ENCODE measurements around the gene CRYBG3.

The CRYBG3 gene

DNA sequence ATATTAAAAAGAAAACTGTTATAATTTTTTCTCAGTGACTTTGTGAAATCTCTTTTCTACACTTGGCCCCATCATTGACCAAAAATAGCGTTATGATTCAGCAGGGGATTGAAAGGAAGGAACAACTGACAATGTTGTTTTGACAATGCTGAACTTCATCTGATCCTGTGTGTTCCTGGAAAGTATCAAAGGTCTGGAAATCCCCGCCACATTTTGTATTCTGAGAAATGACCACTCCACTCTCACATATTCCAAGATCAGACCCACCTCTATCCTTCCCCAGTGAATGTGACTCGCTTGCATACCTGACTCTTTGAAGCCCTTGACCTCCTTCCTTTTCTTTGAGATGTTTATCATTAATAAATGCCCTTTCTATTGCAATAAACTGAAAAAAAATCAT is 160.1 kb downstream of the CRYBG3 start:
- DNase-seq: no peak

DNA sequence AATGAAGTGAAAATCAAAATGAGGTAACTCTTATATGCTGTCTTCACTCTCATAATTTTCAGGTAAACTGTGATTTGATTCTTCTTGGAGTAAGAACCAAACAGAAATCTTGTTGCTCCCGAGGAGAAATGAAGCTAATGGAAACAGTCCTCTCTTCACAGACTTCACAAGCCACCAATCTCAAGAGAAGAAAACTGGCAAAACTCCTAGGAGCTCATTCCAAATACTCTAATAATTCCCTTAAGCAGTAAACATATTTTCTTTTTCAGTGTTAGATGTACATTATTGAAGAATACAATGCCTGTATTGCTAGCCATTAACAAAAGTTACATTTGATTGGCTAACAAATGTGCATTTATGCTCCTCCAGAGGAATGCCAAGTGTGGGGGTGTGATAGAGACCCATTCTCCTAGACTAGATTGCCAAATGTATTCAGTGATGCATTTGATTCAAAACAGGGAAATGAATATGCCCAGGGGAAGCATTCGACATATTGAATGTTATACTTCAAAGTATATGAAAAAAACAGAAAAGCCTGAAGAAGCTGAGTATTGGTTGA is 162.2 kb downstream of the CRYBG3 start:
- no peak for DNase-seq

DNA sequence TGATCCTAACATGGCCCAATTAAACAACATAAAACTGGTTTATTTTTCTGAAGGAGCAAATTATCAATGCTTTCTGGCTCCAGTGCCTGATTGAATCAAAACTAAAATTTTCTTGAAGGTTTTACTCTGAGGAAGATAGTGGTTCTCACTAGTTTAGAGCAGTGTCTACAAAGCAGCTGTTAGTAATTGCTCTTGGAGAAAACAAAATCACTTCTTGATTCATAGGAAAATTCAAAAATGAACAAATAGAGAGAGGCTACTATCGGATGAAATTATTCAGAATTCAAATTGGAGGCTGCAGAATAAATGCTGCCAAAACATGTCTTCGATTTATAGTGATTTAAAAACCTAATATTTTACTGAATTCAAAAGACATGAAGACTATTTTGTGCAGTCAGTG is 165.5 kb downstream of the CRYBG3 start:
- DNase-seq: no peak

DNA sequence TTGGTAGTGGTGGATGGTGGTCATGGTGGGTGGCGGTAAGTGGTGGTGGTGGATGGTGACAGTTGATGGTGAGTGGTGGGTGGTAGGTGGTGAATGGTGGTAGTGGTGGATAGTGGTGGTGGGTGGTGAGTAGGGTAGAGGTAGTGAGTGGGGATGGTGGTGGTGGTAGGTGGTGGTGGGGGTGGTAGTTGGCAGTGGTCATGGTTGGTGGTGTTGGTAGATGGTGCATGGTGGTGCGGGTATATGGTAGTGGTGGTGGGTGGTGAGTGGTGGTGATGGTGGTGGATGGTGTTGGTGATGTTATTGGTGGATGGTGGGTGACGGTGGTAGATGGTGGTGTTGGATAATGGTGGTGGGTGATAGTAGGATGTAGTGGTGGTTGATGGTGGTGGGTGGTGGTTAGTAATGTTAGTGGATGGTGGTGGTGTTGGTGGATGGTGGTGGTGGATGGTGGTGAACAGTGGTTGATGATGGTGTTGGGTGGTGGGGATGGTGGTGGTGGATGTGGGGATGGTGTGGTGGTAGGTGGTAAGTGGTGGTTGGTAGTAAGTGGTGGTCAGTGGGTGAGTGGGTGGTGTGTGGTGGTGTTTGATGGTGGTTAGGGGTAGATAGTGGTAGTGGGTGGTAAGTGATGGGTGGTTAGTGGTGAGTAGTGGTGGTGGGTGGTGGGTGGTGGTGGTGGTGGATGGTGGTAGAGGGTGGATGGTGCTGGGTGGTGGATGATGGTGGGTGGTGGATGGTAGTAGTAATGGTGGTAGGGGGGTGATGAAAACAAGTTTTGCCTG is 167.2 kb downstream of the CRYBG3 start:
- DNase-seq: no peak

DNA sequence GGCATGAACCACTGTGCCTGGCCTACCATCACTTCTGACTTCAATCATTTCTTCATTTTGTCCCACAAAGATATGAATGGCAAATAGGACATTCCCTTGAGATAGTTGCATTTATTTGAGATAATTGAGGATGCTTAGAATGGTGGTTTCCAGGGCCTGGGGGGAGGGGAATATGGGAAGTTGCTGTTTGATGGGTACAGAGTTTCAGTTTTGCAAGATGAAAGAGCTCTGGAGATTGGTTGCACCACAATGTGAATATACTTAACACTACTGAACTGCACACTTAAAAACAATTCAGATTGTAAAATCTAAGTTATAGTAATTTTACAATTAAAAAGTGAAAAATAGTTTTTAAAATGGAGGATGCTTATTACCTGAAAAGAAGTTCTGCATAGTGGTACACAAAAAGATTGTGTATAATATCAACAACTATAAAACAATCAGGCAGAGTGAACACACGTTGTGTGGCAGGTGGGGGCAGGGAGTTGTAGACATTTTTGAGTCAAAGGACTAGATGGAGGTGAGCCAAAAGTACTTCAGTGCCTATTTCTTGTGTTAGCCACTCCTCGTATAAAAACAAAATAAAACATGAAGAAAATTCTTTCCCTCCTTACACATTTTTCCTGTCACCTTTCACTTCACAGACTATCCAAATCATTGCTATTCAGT is 168.9 kb downstream of the CRYBG3 start:
- DNase-seq: no peak

- no peak for DNase-seq
These were observed 169.5 kb downstream of the CRYBG3 start for GRCh38 chr3:97991293-97991682.

- no peak for DNase-seq
These were observed 170.8 kb downstream of the CRYBG3 start for GRCh38 chr3:97992547-97993173.

GRCh38 chr3:97993526-97993925 is 171.7 kb downstream of the CRYBG3 start:
- no peak for DNase-seq

GRCh38 chr3:97994328-97994945 is 172.6 kb downstream of the CRYBG3 start:
- DNase-seq: no peak
